WI38 (cell line): ENCODE measurements around the gene S1PR4.
A peak's percentile ranks its signal among the peaks of the same experiment; 100 is the strongest.

Experiments used
- H3K4me3 ChIP-seq: 2 replicates; pipeline ENCODE4 v1.5.1; 2011; ENCODE audit warnings: low read depth, mild to moderate bottlenecking, control low read depth, low read length
- CTCF ChIP-seq: IDR thresholded peaks from 2 replicates; pipeline ENCODE4 v1.5.1; 2012; ENCODE audit warnings: low read depth, mild to moderate bottlenecking, control low read depth, low read length

Gene S1PR4

GRCh38 chr19:3222709-3223108, 44.1 kb downstream of the S1PR4 start:
- TF ChIP-seq CTCF, result no peak
- H3K4me3 ChIP-seq, result no peak overlapping the region

GRCh38 chr19:3224346-3225168, 46.0 kb downstream of the S1PR4 start, which contains the start of gene CELF5:
Gene CELF5 (plus strand): TSS chr19:3224661. CDS start chr19:3224740, 79 bp downstream.
- no peak for TF ChIP-seq CTCF
- peak within 1 kb of the TSS; percentile 27; the same call in 1 of the 2 replicates for H3K4me3 ChIP-seq

- no peak overlapping the region for H3K4me3 ChIP-seq
- TF ChIP-seq CTCF, result no peak
Observed at GRCh38 chr19:3225169-3225485, 46.6 kb downstream of the S1PR4 start.

- no peak for TF ChIP-seq CTCF
- no peak overlapping the region for H3K4me3 ChIP-seq
Observed at GRCh38 chr19:3225677-3226093, 47.1 kb downstream of the S1PR4 start.

- TF ChIP-seq CTCF, result no peak
- H3K4me3 ChIP-seq, result no peak overlapping the region
Observed at GRCh38 chr19:3227054-3227626, 48.6 kb downstream of the S1PR4 start.

- no peak for TF ChIP-seq CTCF
Observed at GRCh38 chr19:3229346-3229743, 50.8 kb downstream of the S1PR4 start.

More at GRCh38 chr19:3229346-3229743, 50.8 kb downstream of the S1PR4 start:
- no peak overlapping the region for H3K4me3 ChIP-seq
